Hepatocyte (in vitro differentiated cells): ENCODE measurements around the gene AQR.

ENCODE experiments used
- CTCF ChIP-seq: fragments of 200-600 bp; sonication (generic); IDR thresholded peaks from 2 replicates; pipeline ENCODE4 v1.5.1; 2016; ENCODE audit warnings: antibody characterized with exemption, mild to moderate bottlenecking; ENCODE audit not compliant: poor library complexity
- EZH2 ChIP-seq: fragments of 200-600 bp; sonication (generic); IDR thresholded peaks from 2 replicates; pipeline ENCODE4 v1.6.1; 2016; ENCODE audit warnings: antibody characterized with exemption, mild to moderate bottlenecking, borderline replicate concordance
- EZH2phosphoT487 ChIP-seq: fragments of 200-600 bp; sonication (generic); IDR thresholded peaks from one replicate; pipeline ENCODE4 v1.6.1; 2018; ENCODE audit warnings: antibody characterized with exemption, mild to moderate bottlenecking, low read depth, moderate library complexity; ENCODE audit not compliant: unreplicated experiment, severe bottlenecking

GRCh38 chr15:34941185-34941698, 28.3 kb downstream of the AQR start:
- TF ChIP-seq CTCF, result no peak
- TF ChIP-seq EZH2, result no peak
- no peak for TF ChIP-seq EZH2phosphoT487
